T-helper 1 cell treated with Interleukin-12 subunit alpha and Interleukin-12 subunit beta and Interleukin-4 antibody, amounts not matched to agents 30 μg/mL and 1 μg/mL, for 36 hours (primary cell): ENCODE measurements around the gene EYA4.

Source experiments
- H3K27ac Mint-ChIP-seq: one replicate; pipeline ENCODE4 v1.8.0; 2021; ENCODE audit warnings: mild to moderate bottlenecking, mixed read lengths
- H3K27me3 Mint-ChIP-seq: one replicate; pipeline ENCODE4 v1.8.0; 2021; ENCODE audit warnings: low read depth, mixed read lengths
- H3K36me3 Mint-ChIP-seq: one replicate; pipeline ENCODE4 v1.8.0; 2021; ENCODE audit warnings: low read depth, mixed read lengths
- H3K4me1 Mint-ChIP-seq: one replicate; pipeline ENCODE4 v1.8.0; 2021; ENCODE audit warnings: low read depth, mixed read lengths
- H3K4me3 Mint-ChIP-seq: one replicate; pipeline ENCODE4 v1.8.0; 2021; ENCODE audit warnings: mild to moderate bottlenecking, moderate library complexity, mixed read lengths
- H3K9me3 Mint-ChIP-seq: one replicate; pipeline ENCODE4 v1.8.0; 2021; ENCODE audit warnings: mixed read lengths

The EYA4 gene

DNA sequence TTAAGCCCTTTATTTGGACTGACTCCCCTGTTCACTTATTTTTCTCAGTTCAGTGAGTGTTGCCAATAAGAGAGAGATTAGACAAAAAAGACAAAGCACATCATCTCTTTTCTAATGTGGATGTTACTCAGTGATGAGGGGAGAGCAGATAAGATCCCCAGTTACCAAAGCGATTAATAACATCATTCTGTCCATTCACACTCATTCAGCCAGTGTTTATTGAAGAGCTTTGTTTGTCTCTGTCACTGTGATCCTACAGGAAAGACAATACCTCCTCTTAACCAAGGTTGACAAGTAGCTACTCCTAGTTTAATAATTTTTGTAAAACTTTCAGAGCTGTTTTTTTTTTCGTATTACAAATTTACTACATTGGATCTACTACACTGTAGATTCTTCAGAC, 163.0 kb downstream of the EYA4 start:
- Mint-ChIP-seq H3K4me3 (no peak overlapping the region), H3K27me3 (no peaks in the 10 kb centered on the region), H3K9me3 (no peaks in the 10 kb centered on the region)

DNA sequence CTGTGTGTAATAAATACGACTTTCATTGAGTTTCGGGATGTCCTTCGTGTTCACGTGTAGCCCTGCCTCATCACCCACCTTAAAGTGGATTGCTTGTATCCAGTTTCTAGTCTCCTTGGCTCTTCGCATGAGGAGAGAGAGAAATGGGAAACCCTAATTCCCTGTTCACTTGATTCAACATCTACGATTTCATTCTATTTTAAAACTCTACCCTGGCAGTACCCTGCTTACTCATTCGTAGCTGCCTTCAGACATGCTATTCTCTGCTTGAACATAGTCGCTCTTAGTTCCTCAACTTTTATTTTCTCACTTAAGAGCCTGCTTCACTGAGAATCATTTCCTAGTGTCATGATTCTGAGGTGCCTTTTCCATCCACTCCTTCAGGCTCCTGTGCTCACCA, 163.6 kb downstream of the EYA4 start:
- H3K27ac Mint-ChIP-seq = no peak overlapping the region
- no peaks in the 10 kb centered on the region for H3K9me3 Mint-ChIP-seq
- no peaks in the 10 kb centered on the region for H3K4me1 Mint-ChIP-seq
- no peaks in the 10 kb centered on the region for H3K27me3 Mint-ChIP-seq
- no peak overlapping the region for H3K4me3 Mint-ChIP-seq
- H3K36me3 Mint-ChIP-seq = no peaks in the 10 kb centered on the region

More for the DNA sequence above, 163.0 kb downstream of the EYA4 start:
- Mint-ChIP-seq H3K36me3 (no peaks in the 10 kb centered on the region), H3K27ac (no peak overlapping the region), H3K4me1 (no peaks in the 10 kb centered on the region)

GRCh38 chr6:133407320-133408100, 166.4 kb downstream of the EYA4 start:
- Mint-ChIP-seq H3K27me3 (no peaks in the 10 kb centered on the region), H3K27ac (no peak overlapping the region), H3K36me3 (no peaks in the 10 kb centered on the region), H3K4me1 (no peaks in the 10 kb centered on the region), H3K9me3 (no peaks in the 10 kb centered on the region), H3K4me3 (no peak overlapping the region)

DNA sequence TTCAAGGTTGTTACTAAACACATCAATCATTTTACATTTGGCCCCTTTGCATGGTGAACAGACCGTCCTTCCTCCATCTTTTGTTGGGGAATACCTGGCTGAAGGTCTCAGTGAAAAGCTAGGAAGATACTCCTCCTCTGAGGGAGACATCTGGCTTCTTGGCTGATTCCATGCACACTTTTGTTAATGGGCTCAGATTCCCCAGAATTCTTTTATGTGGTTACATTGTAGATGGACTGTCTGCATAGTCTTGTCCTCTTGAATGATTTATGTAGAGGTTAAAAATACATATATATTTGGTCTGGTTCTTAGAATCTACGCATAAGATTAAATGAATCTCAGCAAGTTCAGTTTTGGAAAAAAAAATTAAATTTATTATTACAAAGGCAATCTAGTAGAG, 167.0 kb downstream of the EYA4 start:
- Mint-ChIP-seq H3K4me3 (no peak overlapping the region), H3K9me3 (no peaks in the 10 kb centered on the region), H3K4me1 (no peaks in the 10 kb centered on the region), H3K27ac (no peak overlapping the region), H3K36me3 (no peaks in the 10 kb centered on the region), H3K27me3 (no peaks in the 10 kb centered on the region)

DNA sequence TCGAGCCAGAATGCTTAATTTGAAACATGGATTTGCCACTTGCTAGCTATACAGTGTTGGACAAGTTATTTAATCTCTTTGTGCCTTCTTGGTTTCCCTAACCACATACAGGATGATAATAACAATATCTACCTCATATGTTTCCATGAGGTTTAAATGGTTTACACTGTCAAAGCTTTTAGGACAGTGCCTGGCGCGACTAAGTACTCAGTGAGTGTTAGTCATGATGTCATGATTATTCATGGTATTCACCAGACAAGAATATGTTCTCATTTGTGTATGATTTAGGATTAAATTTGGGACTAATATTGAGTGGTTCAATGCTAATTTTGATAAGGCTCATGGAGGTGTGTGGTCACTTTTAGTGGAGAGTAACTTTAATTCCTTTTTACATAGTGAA, 167.4 kb downstream of the EYA4 start:
- Mint-ChIP-seq H3K9me3 (no peaks in the 10 kb centered on the region), H3K27ac (no peak overlapping the region), H3K4me3 (no peak overlapping the region), H3K36me3 (no peaks in the 10 kb centered on the region), H3K4me1 (no peaks in the 10 kb centered on the region), H3K27me3 (no peaks in the 10 kb centered on the region)

DNA sequence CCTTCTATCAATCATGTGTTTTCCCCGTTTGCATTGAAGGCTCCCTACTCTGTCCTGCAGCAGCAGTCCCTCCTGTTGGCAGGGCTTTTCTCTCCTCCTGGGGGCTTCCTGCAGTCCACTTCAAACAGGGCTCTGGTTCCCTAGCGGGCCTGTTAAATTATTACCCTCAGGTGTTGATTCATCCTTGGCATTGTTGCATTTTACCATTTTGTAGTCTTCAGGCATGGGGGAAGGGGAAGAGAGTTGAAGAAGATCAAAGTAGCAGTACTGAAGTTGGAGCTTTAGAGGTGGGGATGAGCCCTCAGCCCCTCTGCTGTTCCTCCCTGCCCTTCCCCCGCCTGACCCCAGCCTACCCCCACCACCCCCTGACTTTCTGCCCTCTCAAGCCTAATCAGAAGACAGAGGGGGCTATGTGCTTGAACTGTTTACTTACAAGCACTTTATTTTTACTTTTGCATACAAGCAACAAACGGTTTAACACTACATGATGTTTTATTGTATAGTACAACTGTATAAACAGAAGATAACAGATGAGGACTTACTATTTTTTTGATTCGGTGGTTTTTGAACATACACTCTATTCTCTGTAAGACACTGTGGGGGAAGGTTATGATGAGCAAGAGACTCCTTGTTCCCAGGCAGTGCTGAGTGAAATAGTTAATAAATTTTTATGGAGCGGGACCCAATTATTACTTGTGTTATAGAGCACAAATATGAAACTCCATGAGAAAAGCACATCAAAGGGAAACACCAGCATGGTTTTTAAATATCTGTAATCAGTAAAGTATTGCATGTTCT, 169.7 kb downstream of the EYA4 start:
- Mint-ChIP-seq H3K27me3 (no peaks in the 10 kb centered on the region), H3K36me3 (no peaks in the 10 kb centered on the region), H3K9me3 (no peaks in the 10 kb centered on the region), H3K27ac (no peak overlapping the region), H3K4me1 (no peaks in the 10 kb centered on the region), H3K4me3 (no peak overlapping the region)

DNA sequence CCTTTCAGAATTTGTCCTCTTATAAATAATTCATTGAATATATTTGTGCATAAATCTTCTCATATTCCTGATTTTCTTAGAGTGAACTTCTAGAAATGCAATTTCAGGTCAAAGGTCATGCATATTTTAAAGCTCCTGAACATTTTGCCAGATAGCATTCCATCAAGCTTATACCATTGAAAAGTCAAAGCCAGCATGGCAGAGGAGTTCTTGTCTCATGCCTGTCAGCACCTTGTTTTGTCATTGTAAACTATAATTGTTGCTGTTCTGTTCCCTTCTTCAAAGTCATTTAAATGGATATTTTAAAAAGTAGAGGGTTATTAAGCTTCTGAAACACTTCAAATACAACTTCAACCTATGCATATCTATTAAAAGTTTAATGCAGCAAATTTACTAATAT, 170.6 kb downstream of the EYA4 start:
- H3K9me3 Mint-ChIP-seq = no peaks in the 10 kb centered on the region
- no peak overlapping the region for H3K4me3 Mint-ChIP-seq
- no peaks in the 10 kb centered on the region for H3K36me3 Mint-ChIP-seq
- no peaks in the 10 kb centered on the region for H3K27me3 Mint-ChIP-seq
- no peak overlapping the region for H3K27ac Mint-ChIP-seq
- H3K4me1 Mint-ChIP-seq = no peaks in the 10 kb centered on the region

GRCh38 chr6:133415262-133415661, 174.1 kb downstream of the EYA4 start:
- no peaks in the 10 kb centered on the region for H3K4me1 Mint-ChIP-seq
- H3K4me3 Mint-ChIP-seq = no peak overlapping the region
- no peaks in the 10 kb centered on the region for H3K9me3 Mint-ChIP-seq

GRCh38 chr6:133418108-133418507, 177.0 kb downstream of the EYA4 start:
- Mint-ChIP-seq H3K36me3 (no peaks in the 10 kb centered on the region), H3K27ac (no peak overlapping the region)

More at GRCh38 chr6:133415262-133415661, 174.1 kb downstream of the EYA4 start:
- no peak overlapping the region for H3K27ac Mint-ChIP-seq
- H3K27me3 Mint-ChIP-seq = no peaks in the 10 kb centered on the region
- no peaks in the 10 kb centered on the region for H3K36me3 Mint-ChIP-seq

DNA sequence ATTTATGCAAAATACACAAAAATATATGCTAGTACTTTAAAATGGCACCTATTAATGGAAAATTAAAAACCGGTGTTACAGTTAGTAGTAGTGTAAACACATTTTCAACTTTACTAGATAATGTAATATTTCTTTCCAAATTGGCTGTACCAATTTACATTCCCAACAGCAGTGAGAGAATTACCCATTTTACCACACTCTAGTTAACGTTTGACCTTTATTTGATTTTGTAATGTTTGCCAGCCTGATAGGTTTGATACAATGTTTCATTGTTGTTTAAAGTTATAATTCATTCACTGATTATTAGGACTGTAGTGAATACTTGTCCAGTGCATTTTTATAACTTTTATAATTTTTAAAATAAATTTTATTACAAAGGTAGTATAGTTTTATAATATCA, 182.1 kb downstream of the EYA4 start:
- Mint-ChIP-seq H3K36me3 (no peaks in the 10 kb centered on the region), H3K4me1 (no peaks in the 10 kb centered on the region), H3K27me3 (no peaks in the 10 kb centered on the region), H3K9me3 (no peaks in the 10 kb centered on the region), H3K27ac (no peak overlapping the region), H3K4me3 (no peak overlapping the region)

More at GRCh38 chr6:133418108-133418507, 177.0 kb downstream of the EYA4 start:
- no peaks in the 10 kb centered on the region for H3K27me3 Mint-ChIP-seq
- H3K9me3 Mint-ChIP-seq = no peaks in the 10 kb centered on the region
- no peak overlapping the region for H3K4me3 Mint-ChIP-seq
- no peaks in the 10 kb centered on the region for H3K4me1 Mint-ChIP-seq

GRCh38 chr6:133424359-133424758, 183.2 kb downstream of the EYA4 start:
- Mint-ChIP-seq H3K27me3 (no peaks in the 10 kb centered on the region), H3K9me3 (no peaks in the 10 kb centered on the region), H3K4me3 (no peak overlapping the region), H3K4me1 (no peaks in the 10 kb centered on the region), H3K27ac (no peak overlapping the region), H3K36me3 (no peaks in the 10 kb centered on the region)

GRCh38 chr6:133426038-133426437, 184.9 kb downstream of the EYA4 start:
- no peak overlapping the region for H3K4me3 Mint-ChIP-seq
- H3K27me3 Mint-ChIP-seq = no peaks in the 10 kb centered on the region
- H3K9me3 Mint-ChIP-seq = no peaks in the 10 kb centered on the region
- no peak overlapping the region for H3K27ac Mint-ChIP-seq
- no peaks in the 10 kb centered on the region for H3K4me1 Mint-ChIP-seq
- no peaks in the 10 kb centered on the region for H3K36me3 Mint-ChIP-seq

DNA sequence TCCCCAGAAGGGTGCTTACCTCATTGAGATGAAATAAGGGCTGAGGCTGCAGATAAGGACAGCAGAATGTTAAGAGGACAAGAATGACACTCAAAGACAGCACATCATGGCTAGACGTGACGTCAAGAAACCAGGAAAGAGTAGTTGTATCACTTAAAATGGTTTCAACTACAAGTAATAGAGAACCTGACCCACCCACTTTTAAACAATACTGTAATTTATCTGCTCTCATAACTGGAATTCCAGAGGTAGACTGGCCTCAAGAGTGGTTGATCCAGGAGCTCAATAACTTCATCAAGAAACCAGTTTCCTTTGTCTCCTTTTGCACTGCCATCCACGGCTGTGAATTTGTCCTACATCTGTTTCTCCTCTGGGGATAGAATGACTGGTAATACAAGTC, 187.1 kb downstream of the EYA4 start:
- no peak overlapping the region for H3K27ac Mint-ChIP-seq

GRCh38 chr6:133430530-133430929, 189.4 kb downstream of the EYA4 start:
- H3K36me3 Mint-ChIP-seq = no peaks in the 10 kb centered on the region
- H3K27me3 Mint-ChIP-seq = no peaks in the 10 kb centered on the region
- no peaks in the 10 kb centered on the region for H3K9me3 Mint-ChIP-seq
- no peak overlapping the region for H3K4me3 Mint-ChIP-seq
- H3K27ac Mint-ChIP-seq = no peak overlapping the region
- no peaks in the 10 kb centered on the region for H3K4me1 Mint-ChIP-seq

More for the DNA sequence above, 187.1 kb downstream of the EYA4 start:
- Mint-ChIP-seq H3K4me3 (no peak overlapping the region), H3K27me3 (no peaks in the 10 kb centered on the region), H3K9me3 (no peaks in the 10 kb centered on the region), H3K4me1 (no peaks in the 10 kb centered on the region), H3K36me3 (no peaks in the 10 kb centered on the region)

DNA sequence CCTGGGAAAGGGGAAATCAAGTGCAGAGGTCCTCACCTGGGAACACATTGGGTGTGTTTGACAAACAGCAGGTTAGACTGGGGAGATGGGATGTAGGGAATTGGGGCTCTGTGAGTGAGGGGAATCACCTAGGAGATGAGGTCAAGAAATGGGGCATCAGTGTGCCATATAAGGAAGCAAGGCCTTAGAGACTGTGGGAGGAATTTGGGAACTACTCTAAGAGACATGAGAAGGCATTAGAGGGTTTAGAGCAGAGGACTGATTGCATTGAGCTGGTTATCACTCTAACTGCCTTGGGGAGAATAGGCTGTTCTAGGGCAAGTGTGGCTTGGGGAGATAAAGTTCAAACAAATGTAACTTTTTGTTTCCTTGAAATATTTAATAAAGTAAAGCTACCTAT, 189.9 kb downstream of the EYA4 start:
- H3K9me3 Mint-ChIP-seq = no peaks in the 10 kb centered on the region
- H3K27ac Mint-ChIP-seq = no peak overlapping the region
- H3K36me3 Mint-ChIP-seq = no peaks in the 10 kb centered on the region
- H3K4me3 Mint-ChIP-seq = no peak overlapping the region
- no peaks in the 10 kb centered on the region for H3K4me1 Mint-ChIP-seq
- H3K27me3 Mint-ChIP-seq = no peaks in the 10 kb centered on the region
